ENCODE measurements around the gene CIAO3.
"Not testable (repeated sequence)": the region's sequence is repeated elsewhere in the genome, so short reads cannot be mapped to it uniquely, and the experiment has no call there.

Gene CIAO3

DNA sequence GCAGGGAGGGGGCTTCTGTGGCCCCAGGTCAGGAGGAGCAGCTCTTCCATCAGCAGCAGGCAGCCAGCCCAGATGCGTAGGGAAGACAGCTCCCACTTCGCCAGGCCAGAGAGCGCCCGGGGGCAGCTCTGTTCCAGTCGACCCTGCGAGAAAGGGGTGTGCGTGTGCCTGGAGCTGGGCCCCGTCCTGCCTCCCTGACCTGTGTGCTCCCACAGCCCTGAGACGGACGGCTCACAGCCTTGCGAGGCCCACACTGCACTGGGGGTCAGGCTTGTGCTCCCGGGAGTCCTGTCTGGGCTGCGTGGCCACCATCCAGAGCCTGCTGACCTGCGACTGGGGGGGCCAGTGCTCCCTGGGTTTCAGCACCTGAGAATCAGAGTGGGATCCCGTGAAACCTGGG is 19.3 kb upstream of the CIAO3 start:
- H3K4me3 ChIP-seq (ENCODE audit: control insufficient read depth, low read depth, low read length): no peak overlapping the region
- no peak for DNase-seq (ENCODE audit: low read depth)
- TF ChIP-seq, protein P1, sequence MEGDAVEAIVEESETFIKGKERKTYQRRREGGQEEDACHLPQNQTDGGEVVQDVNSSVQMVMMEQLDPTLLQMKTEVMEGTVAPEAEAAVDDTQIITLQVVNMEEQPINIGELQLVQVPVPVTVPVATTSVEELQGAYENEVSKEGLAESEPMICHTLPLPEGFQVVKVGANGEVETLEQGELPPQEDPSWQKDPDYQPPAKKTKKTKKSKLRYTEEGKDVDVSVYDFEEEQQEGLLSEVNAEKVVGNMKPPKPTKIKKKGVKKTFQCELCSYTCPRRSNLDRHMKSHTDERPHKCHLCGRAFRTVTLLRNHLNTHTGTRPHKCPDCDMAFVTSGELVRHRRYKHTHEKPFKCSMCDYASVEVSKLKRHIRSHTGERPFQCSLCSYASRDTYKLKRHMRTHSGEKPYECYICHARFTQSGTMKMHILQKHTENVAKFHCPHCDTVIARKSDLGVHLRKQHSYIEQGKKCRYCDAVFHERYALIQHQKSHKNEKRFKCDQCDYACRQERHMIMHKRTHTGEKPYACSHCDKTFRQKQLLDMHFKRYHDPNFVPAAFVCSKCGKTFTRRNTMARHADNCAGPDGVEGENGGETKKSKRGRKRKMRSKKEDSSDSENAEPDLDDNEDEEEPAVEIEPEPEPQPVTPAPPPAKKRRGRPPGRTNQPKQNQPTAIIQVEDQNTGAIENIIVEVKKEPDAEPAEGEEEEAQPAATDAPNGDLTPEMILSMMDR (IDR thresholded peaks at IDR 0.05; ENCODE audit: control insufficient read depth, insufficient read depth, low read depth, low read length, missing control alignments): no peak

DNA sequence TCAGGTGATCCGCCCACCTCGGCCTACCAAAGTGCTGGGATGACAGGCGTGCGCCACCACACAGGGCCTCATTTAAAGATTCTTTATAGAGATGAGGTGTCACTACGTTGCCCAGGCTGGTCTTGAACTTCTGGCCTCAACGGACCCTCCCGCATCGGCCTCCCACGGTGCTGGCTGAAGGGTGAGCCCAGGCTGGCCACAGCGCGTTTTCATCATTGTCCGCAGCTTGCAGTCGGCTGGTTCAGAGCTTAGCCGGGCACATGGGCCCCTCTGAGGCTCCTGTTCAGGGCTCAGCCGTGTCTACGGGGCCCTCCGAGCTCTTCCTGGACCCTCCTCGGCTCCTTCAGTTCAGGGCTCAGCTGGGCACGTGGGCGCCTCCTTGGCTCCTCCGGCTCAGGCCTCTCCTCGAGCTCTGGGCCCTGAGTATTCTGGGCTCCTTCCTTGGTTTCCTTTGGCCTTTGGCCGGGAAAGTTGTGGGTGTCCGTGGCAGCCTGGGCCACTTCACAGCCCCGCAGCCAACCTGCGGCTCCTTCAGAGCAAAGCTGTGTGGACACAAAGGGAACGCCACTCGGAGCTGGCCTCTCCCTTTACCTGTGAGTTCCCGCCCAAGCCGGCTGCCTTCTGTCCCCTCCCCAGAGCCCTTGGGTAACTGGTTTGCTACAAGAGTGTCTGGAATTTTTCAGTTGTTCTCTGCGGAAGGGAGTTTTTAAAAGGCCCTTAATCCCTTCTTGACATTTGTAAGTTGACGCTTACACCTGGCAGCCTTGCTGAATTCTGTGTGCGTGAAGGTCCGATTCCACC is 18.5 kb upstream of the CIAO3 start:
- DNase-seq (ENCODE audit: low read depth): no peak

DNA sequence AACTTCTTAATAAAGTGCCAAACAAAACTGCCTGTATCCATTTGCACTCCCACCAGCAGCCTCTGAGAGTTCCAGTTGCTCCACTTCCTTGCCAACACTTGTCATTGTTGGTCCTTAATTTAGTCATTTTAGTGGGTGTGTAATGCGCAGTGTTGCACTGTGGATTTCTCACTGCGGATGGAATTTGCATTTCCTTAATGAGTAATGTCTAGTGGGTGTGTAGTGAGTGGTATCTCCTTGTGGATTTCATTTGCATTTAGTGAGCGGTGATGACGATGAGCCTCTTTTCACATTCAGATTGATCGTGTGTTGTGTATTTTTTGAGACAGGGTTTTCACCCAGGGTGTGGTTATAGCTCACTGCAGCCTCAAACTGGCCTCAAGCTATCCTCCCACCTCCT is 15.6 kb upstream of the CIAO3 start:
- TF ChIP-seq, protein P1 (IDR thresholded peaks at IDR 0.05; ENCODE audit: control insufficient read depth, insufficient read depth, low read depth, low read length, missing control alignments): no peak
- no peak overlapping the region for H3K4me3 ChIP-seq (ENCODE audit: control insufficient read depth, low read depth, low read length)
- no peak for DNase-seq (ENCODE audit: low read depth)

More for the DNA sequence above, 18.5 kb upstream of the CIAO3 start:
- TF ChIP-seq, protein P1 (IDR thresholded peaks at IDR 0.05; ENCODE audit: control insufficient read depth, insufficient read depth, low read depth, low read length, missing control alignments): no peak
- no peak overlapping the region for H3K4me3 ChIP-seq (ENCODE audit: control insufficient read depth, low read depth, low read length)

DNA sequence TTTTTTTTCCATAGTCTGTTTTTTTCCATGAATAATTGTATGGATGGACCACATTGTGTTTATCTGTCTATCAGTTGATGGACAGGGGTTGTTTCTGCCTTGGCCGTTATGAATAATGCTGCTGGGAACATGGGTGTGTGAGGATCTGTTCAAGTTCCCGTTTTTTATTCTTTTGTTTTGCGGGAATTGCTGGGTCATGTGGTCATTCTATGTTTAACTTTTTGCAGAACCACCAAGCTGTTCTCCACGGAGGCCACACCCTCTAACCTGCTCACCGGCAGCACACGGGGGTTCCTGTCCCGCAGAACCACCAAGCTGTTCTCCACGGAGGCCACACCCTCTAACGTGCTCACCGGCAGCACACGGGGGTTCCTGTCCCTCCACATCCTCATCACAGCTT is 13.9 kb upstream of the CIAO3 start:
- H3K4me3 ChIP-seq (ENCODE audit: control insufficient read depth, low read depth, low read length): no peak overlapping the region
- TF ChIP-seq, protein P1 (IDR thresholded peaks at IDR 0.05; ENCODE audit: control insufficient read depth, insufficient read depth, low read depth, low read length, missing control alignments): no peak
- DNase-seq (ENCODE audit: low read depth): no peak

DNA sequence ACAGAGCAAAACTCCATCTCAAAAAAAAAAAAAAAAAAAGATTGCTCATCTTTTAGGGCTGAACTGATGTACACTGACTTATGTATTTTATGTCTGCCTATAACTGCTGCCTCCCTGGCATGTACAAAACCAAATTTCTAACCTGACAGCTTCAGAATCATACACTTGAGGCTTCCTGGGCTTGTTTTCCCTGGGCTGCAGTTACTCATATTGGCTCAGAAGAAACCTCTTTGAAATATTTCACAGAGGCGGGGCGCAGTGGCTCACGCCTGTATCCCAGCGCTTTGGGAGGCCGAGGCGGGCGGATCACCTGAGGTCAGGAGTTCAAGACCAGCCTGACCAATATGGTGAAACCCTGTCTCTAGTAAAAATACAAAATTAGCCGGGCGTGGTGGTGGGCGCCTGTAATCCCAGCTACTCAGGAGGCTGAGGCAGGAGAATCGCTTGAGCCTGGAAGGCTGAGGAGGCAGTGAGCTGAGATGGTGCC is 13.4 kb upstream of the CIAO3 start:
- not testable (repeated sequence) for DNase-seq (ENCODE audit: low read depth); H3K4me3 ChIP-seq (ENCODE audit: control insufficient read depth, low read depth, low read length)

DNA sequence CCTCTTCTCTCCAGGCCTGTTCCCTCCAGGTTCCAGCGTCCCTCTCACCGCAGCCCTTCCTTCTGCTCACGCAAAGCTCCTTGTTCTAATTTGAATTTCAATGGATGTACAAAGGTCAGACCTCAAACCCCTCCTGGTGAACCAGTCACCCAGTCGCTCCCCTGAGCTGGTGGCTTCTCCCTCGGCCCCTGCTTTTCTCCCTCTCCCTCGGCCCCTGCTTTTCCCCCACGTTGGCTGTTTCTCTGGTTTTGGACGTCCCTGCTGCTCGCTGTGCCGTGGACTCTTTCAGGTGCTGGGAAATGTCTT is 11.2 kb upstream of the CIAO3 start:
- DNase-seq (ENCODE audit: low read depth): no peak
- no peak overlapping the region for H3K4me3 ChIP-seq (ENCODE audit: control insufficient read depth, low read depth, low read length)

More for the DNA sequence above, 11.2 kb upstream of the CIAO3 start:
- TF ChIP-seq, protein P1 (IDR thresholded peaks at IDR 0.05; ENCODE audit: control insufficient read depth, insufficient read depth, low read depth, low read length, missing control alignments): no peak

Measured in AG09309 (cell line).